GM21737 (cell line): ENCODE results near the gene ZNF215.
"Not testable (repeated sequence)": the region's sequence is repeated elsewhere in the genome, so short reads cannot be mapped to it uniquely, and the experiment has no call there.

Experiments used
- ATAC-seq: cut with Tn5 transposase; IDR thresholded peaks from one replicate; pipeline ENCODE4 v1.9.1; 2021; ENCODE audit warnings: mild to moderate bottlenecking, moderate library complexity; ENCODE audit not compliant: unreplicated experiment

ZNF215 gene

GRCh38 chr11:6926208-6927029 is at the start of gene ZNF215:
TSS of gene ZNF215 (plus strand) at chr11:6926426. CDS start at chr11:6932273, 5,847 bp downstream.
- peak; percentile 75 for ATAC-seq

GRCh38 chr11:6876914-6877313 is 49.3 kb upstream of the ZNF215 start:
- no peak for ATAC-seq

- no peak for ATAC-seq
Measured at GRCh38 chr11:6882751-6883150, 43.5 kb upstream of the ZNF215 start.

GRCh38 chr11:6887711-6888110 is 38.5 kb upstream of the ZNF215 start:
- not testable (repeated sequence) for ATAC-seq

GRCh38 chr11:6888830-6889229 is 37.4 kb upstream of the ZNF215 start:
- ATAC-seq, result no peak

GRCh38 chr11:6889835-6890234 is 36.4 kb upstream of the ZNF215 start:
- ATAC-seq, result no peak

- no peak for ATAC-seq
Measured at GRCh38 chr11:6892400-6892799, 33.8 kb upstream of the ZNF215 start, which contains the start of gene OR2D2. TSS of gene OR2D2 (minus strand) at chr11:6892500. CDS start at chr11:6892500, 0 bp downstream.

- ATAC-seq, result no peak
Measured at GRCh38 chr11:6894097-6894496, 32.1 kb upstream of the ZNF215 start.

GRCh38 chr11:6895010-6895409 is 31.2 kb upstream of the ZNF215 start:
- peak; percentile 89 for ATAC-seq

- no peak for ATAC-seq
Measured at GRCh38 chr11:6898911-6899310, 27.3 kb upstream of the ZNF215 start.

- no peak for ATAC-seq
Measured at GRCh38 chr11:6900327-6900999, 25.8 kb upstream of the ZNF215 start.

- ATAC-seq, result not testable (repeated sequence)
Measured at GRCh38 chr11:6904804-6905203, 21.4 kb upstream of the ZNF215 start.

- no peak for ATAC-seq
Measured at GRCh38 chr11:6911378-6911777, 14.8 kb upstream of the ZNF215 start.

GRCh38 chr11:6911948-6912347 is 14.3 kb upstream of the ZNF215 start:
- ATAC-seq, result no peak

- no peak for ATAC-seq
Measured at GRCh38 chr11:6919698-6920097, 6.5 kb upstream of the ZNF215 start.

GRCh38 chr11:6920702-6921101 is 5.5 kb upstream of the ZNF215 start, which contains the start of gene OR2D3:
TSS of gene OR2D3 (plus strand) at chr11:6921002. CDS start at chr11:6921002, 0 bp downstream.
- no peak for ATAC-seq

- ATAC-seq, result no peak
Measured at GRCh38 chr11:6925007-6925577, 1.1 kb upstream of the ZNF215 start.

GRCh38 chr11:6925636-6926207 is 504 bp upstream of the ZNF215 start:
- ATAC-seq, result peak; percentile 2

GRCh38 chr11:6927030-6927617 is 898 bp downstream of the ZNF215 start:
- ATAC-seq, result peak; percentile 40

- ATAC-seq, result no peak
Measured at GRCh38 chr11:6928916-6929315, 2.7 kb downstream of the ZNF215 start.

GRCh38 chr11:6931146-6931713 is 5.0 kb downstream of the ZNF215 start:
- ATAC-seq, result no peak
